Ishikawa (cell line): ENCODE results near the gene FOXO3.

ENCODE experiments used
- EP300 ChIP-seq: IDR thresholded peaks from 2 replicates; pipeline ENCODE4 v1.6.1; 2012; ENCODE audit warnings: borderline replicate concordance
- RAD21 ChIP-seq: IDR thresholded peaks from 2 replicates; pipeline ENCODE4 v1.6.1; 2012; ENCODE audit warnings: low read depth
- TAF1 ChIP-seq: IDR thresholded peaks from 2 replicates; pipeline ENCODE4 v1.6.1; 2012; ENCODE audit warnings: low read depth, mild to moderate bottlenecking

DNA sequence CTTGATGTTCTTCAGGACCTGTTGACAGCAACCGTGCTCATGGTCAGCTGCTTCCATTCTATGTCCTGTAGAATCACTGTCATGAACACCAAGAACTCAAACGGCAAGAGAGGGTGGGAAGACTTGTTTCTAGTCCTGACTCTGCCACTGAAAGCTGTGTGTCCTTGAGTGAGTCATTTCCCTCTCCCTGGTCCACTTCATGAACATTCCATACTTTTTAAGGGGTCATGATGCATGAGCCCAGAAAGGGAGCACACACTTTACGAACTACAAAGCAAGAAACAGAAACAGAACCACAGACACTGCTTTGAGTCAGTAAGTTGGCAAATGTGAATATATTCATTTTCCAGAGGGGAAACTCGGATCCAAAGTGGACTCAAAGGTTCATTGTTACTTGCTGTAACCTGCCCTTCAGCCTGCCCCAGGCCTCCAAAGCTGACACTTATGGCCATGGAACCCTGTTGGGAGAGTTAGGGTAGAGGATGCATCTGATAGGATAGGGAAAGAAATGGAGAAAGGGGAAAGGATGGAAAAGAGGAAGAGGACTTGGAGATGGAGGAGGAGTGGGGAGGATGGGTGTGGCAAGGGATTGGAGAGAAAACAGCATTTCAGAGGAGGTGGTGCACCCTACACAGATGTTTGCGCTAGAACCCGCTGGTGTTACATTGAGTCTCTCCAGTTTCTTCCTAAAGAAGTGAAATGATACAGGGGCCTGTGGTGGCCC lies 129.8 kb downstream of the FOXO3 start:
- TF ChIP-seq TAF1 (no peak), RAD21 (no peak), EP300 (no peak)
